Lung microvascular endothelial cell (primary cell): ENCODE results near the gene ZDHHC3. TPM values are rescaled to one million over a fixed set of nuclear protein-coding genes. Genes with fewer than 3 reads are reported as not detected.

ENCODE experiments used
- DNase-seq, 2 donors: peaks; one replicate each; pipeline versions ENCODE4 v3.0.0 to v3.0.0-alpha.2; 2010; ENCODE audit warnings: low read depth in 2 of 2
- total RNA-seq: library from RNA; depleted of rRNA; stranded (reverse); fragments of >200 nt; gene quantifications from 2 replicates; pipeline ENCODE4 v1.2.1, GENCODE V29; 2014

The ZDHHC3 gene
- total RNA-seq, 1 donor from 2014 or later = 61.5 TPM

GRCh38 chr3:44930911-44931310, 45.1 kb downstream of the ZDHHC3 start:
- DNase-seq = no peak

GRCh38 chr3:44929782-44930181, 46.2 kb downstream of the ZDHHC3 start:
- no peak for DNase-seq

GRCh38 chr3:44927371-44927770, 48.6 kb downstream of the ZDHHC3 start:
- no peak for DNase-seq

- no peak for DNase-seq
These were observed 49.1 kb downstream of the ZDHHC3 start for GRCh38 chr3:44926921-44927320.

- peak in 1 of 2 donors; percentile 16 for DNase-seq
These were observed 49.8 kb downstream of the ZDHHC3 start for GRCh38 chr3:44926172-44926571.

GRCh38 chr3:44924457-44925084, 51.4 kb downstream of the ZDHHC3 start:
- no peak for DNase-seq

GRCh38 chr3:44923632-44924456, 52.1 kb downstream of the ZDHHC3 start:
- DNase-seq = peak; percentile 41 to 91

- no peak for DNase-seq
These were observed 55.9 kb downstream of the ZDHHC3 start for GRCh38 chr3:44920081-44920480.

GRCh38 chr3:44918581-44918980, 57.4 kb downstream of the ZDHHC3 start:
- no peak for DNase-seq

- DNase-seq = no peak
These were observed 57.9 kb downstream of the ZDHHC3 start for GRCh38 chr3:44918087-44918486.

- peak; percentile 28 to 33 for DNase-seq
These were observed 60.1 kb downstream of the ZDHHC3 start for GRCh38 chr3:44915702-44916438.

- peak; percentile 37 to 59 for DNase-seq
These were observed 61.0 kb downstream of the ZDHHC3 start for GRCh38 chr3:44914936-44915335.

- peak; percentile 78 to 84 for DNase-seq
These were observed 62.0 kb downstream of the ZDHHC3 start for GRCh38 chr3:44913868-44914468.

GRCh38 chr3:44910693-44911092, 65.3 kb downstream of the ZDHHC3 start:
- DNase-seq = no peak

GRCh38 chr3:44909063-44909462, 66.9 kb downstream of the ZDHHC3 start:
- no peak for DNase-seq

- DNase-seq = no peak
These were observed 68.4 kb downstream of the ZDHHC3 start for GRCh38 chr3:44907612-44908011.

GRCh38 chr3:44906997-44907396, 69.0 kb downstream of the ZDHHC3 start:
- DNase-seq = no peak

- DNase-seq = no peak
These were observed 70.4 kb downstream of the ZDHHC3 start for GRCh38 chr3:44905446-44906157.

GRCh38 chr3:44903751-44904150, 72.2 kb downstream of the ZDHHC3 start:
- DNase-seq = no peak

GRCh38 chr3:44903314-44903713, 72.7 kb downstream of the ZDHHC3 start:
- no peak for DNase-seq

GRCh38 chr3:44902628-44903027, 73.3 kb downstream of the ZDHHC3 start:
- DNase-seq = no peak
